ENCODE measurements around the gene SFTPA1. TPM values are rescaled to one million over a fixed set of nuclear protein-coding genes. Genes with fewer than 3 reads are reported as not detected.
"Not testable (repeated sequence)": the region's sequence is repeated elsewhere in the genome, so short reads cannot be mapped to it uniquely, and the experiment has no call there.

Gene SFTPA1
- total RNA-seq, 2 experiments from 2014 or later, result not detected

- ATAC-seq (ENCODE audit: poor library complexity) (no peak), DNase-seq (peak in 1 of 14 experiments; percentile 7)
- Mint-ChIP-seq H3K27me3 (peaks cover 44% of the 10 kb centered on the region), H3K27ac (no peak overlapping the region), H3K4me1 (ENCODE audit: low read depth) (no peaks in the 10 kb centered on the region), H3K36me3 (ENCODE audit: low read depth) (no peaks in the 10 kb centered on the region), H3K9me3 (no peaks in the 10 kb centered on the region), H3K4me3 (no peak overlapping the region)
- H3K4me1 ChIP-seq (ENCODE audit: insufficient read depth, low read length), result peaks cover 5% of the 10 kb centered on the region
- H3K36me3 ChIP-seq (ENCODE audit: insufficient read depth, low read length), result no peaks in the 10 kb centered on the region
- no peak overlapping the region for H3K4me3 ChIP-seq (ENCODE audit: low read length)
- no peaks in the 10 kb centered on the region for H3K9me3 ChIP-seq (ENCODE audit: control insufficient read depth in 1 of 2, insufficient read depth in 1 of 2, low read length in 2 of 2)
- POLR2A ChIA-PET, result no interaction called here
- H3K27me3 ChIP-seq (ENCODE audit: control insufficient read depth in 1 of 2, insufficient read depth in 2 of 2, low read length in 2 of 2), result peaks cover 5 to 14% of the 10 kb centered on the region in 2 experiments
- CTCF ChIA-PET, result no interaction called here
- H3K27ac ChIP-seq (ENCODE audit: low read depth in 1 of 2, low read length in 2 of 2), result no peak overlapping the region
- TF ChIP-seq CTCF (IDR thresholded peaks at IDR 0.05), result no peak
- intact Hi-C loops (cut with DNase I, micrococcal nuclease), result loop anchor here in 1 of 2 experiments (10.0 kb wide), 2 partner anchors 481 to 691 kb away; no protein-coding TSS in a partner anchor
Observed at GRCh38 chr10:79563426-79563825, 47.3 kb upstream of the SFTPA1 start.

GRCh38 chr10:79570624-79571023, 40.1 kb upstream of the SFTPA1 start:
- H3K27ac Mint-ChIP-seq; H3K36me3 Mint-ChIP-seq (ENCODE audit: low read depth); H3K27ac ChIP-seq (ENCODE audit: low read depth in 1 of 2, low read length in 2 of 2); H3K9me3 Mint-ChIP-seq; H3K4me3 Mint-ChIP-seq; H3K36me3 ChIP-seq (ENCODE audit: insufficient read depth, low read length); POLR2A ChIA-PET; H3K4me1 Mint-ChIP-seq (ENCODE audit: low read depth); CTCF ChIA-PET; H3K4me1 ChIP-seq (ENCODE audit: insufficient read depth, low read length); DNase-seq; ATAC-seq (ENCODE audit: poor library complexity); H3K4me3 ChIP-seq (ENCODE audit: low read length); H3K9me3 ChIP-seq (ENCODE audit: control insufficient read depth in 1 of 2, insufficient read depth in 1 of 2, low read length in 2 of 2): not testable (repeated sequence)
- intact Hi-C loops (cut with DNase I, micrococcal nuclease), result loop anchor here in 1 of 2 experiments (10.0 kb wide), 1 partner anchor 1346 kb away; no protein-coding TSS in a partner anchor
- peaks cover 0 to 15% of the 10 kb centered on the region in 2 experiments for H3K27me3 ChIP-seq (ENCODE audit: control insufficient read depth in 1 of 2, insufficient read depth in 2 of 2, low read length in 2 of 2)
- H3K27me3 Mint-ChIP-seq, result peaks cover 71% of the 10 kb centered on the region

- Mint-ChIP-seq H3K36me3 (ENCODE audit: low read depth) (no peaks in the 10 kb centered on the region), H3K4me1 (ENCODE audit: low read depth) (no peaks in the 10 kb centered on the region), H3K27me3 (peaks cover 14% of the 10 kb centered on the region), H3K27ac (no peak overlapping the region), H3K4me3 (no peak overlapping the region), H3K9me3 (no peaks in the 10 kb centered on the region)
- Histone ChIP-seq H3K4me1 (ENCODE audit: insufficient read depth, low read length) (no peaks in the 10 kb centered on the region), H3K4me3 (ENCODE audit: low read length) (no peak overlapping the region), H3K27me3 (ENCODE audit: control insufficient read depth in 1 of 2, insufficient read depth in 2 of 2, low read length in 2 of 2) (no peaks in the 10 kb centered on the region), H3K27ac (ENCODE audit: low read depth in 1 of 2, low read length in 2 of 2) (no peak overlapping the region), H3K36me3 (ENCODE audit: insufficient read depth, low read length) (no peaks in the 10 kb centered on the region), H3K9me3 (ENCODE audit: control insufficient read depth in 1 of 2, insufficient read depth in 1 of 2, low read length in 2 of 2) (no peaks in the 10 kb centered on the region)
- ChIA-PET CTCF (no interaction called here), POLR2A (no interaction called here)
- DNase-seq, result no peak
- TF ChIP-seq CTCF (IDR thresholded peaks at IDR 0.05), result no peak
- intact Hi-C loops (cut with DNase I, micrococcal nuclease), result loop anchor here in 1 of 2 experiments (10.0 kb wide), 1 partner anchor 1355 kb away; no protein-coding TSS in a partner anchor
- ATAC-seq (ENCODE audit: poor library complexity), result no peak
Observed at GRCh38 chr10:79579361-79579760, 31.4 kb upstream of the SFTPA1 start.

- Mint-ChIP-seq H3K27ac (no peak overlapping the region), H3K27me3 (peaks cover 21% of the 10 kb centered on the region), H3K4me3 (no peak overlapping the region), H3K4me1 (ENCODE audit: low read depth) (no peaks in the 10 kb centered on the region), H3K9me3 (no peaks in the 10 kb centered on the region), H3K36me3 (ENCODE audit: low read depth) (no peaks in the 10 kb centered on the region)
- Histone ChIP-seq H3K27me3 (ENCODE audit: control insufficient read depth in 1 of 2, insufficient read depth in 2 of 2, low read length in 2 of 2) (no peaks in the 10 kb centered on the region), H3K36me3 (ENCODE audit: insufficient read depth, low read length) (no peaks in the 10 kb centered on the region), H3K27ac (ENCODE audit: low read depth in 1 of 2, low read length in 2 of 2) (no peak overlapping the region), H3K9me3 (ENCODE audit: control insufficient read depth in 1 of 2, insufficient read depth in 1 of 2, low read length in 2 of 2) (no peaks in the 10 kb centered on the region), H3K4me1 (ENCODE audit: insufficient read depth, low read length) (no peaks in the 10 kb centered on the region), H3K4me3 (ENCODE audit: low read length) (no peak overlapping the region)
- intact Hi-C loops (cut with DNase I, micrococcal nuclease), result no loop called here
- ChIA-PET CTCF (no interaction called here), POLR2A (no interaction called here)
- DNase-seq (no peak), ATAC-seq (ENCODE audit: poor library complexity) (no peak)
- TF ChIP-seq CTCF (IDR thresholded peaks at IDR 0.05), result no peak
Observed at GRCh38 chr10:79581044-79581443, 29.7 kb upstream of the SFTPA1 start.

All from CD4-positive, alpha-beta T cell (primary cell).